ENCODE data around the gene ZBTB9.
"Not testable (repeated sequence)": the region's sequence is repeated elsewhere in the genome, so short reads cannot be mapped to it uniquely, and the experiment has no call there.

Gene ZBTB9

GRCh38 chr6:33453393-33454008 lies 875 bp upstream of the ZBTB9 start:
- DNase-seq = no peak

GRCh38 chr6:33455051-33455450 lies 675 bp downstream of the ZBTB9 start:
- no peak for DNase-seq

GRCh38 chr6:33456156-33456555 lies 1.8 kb downstream of the ZBTB9 start:
- DNase-seq = no peak

- DNase-seq = no peak
These were observed 4.3 kb downstream of the ZBTB9 start for GRCh38 chr6:33458676-33459075.

GRCh38 chr6:33459226-33459625 lies 4.8 kb downstream of the ZBTB9 start:
- DNase-seq = no peak

GRCh38 chr6:33466075-33466735 lies 11.8 kb downstream of the ZBTB9 start:
- DNase-seq = no peak

- no peak for DNase-seq
These were observed 12.7 kb downstream of the ZBTB9 start for GRCh38 chr6:33467091-33467490.

GRCh38 chr6:33469661-33470060 lies 15.3 kb downstream of the ZBTB9 start:
- no peak for DNase-seq

GRCh38 chr6:33477864-33478263 lies 23.5 kb downstream of the ZBTB9 start:
- DNase-seq = no peak

GRCh38 chr6:33481192-33481591 lies 26.8 kb downstream of the ZBTB9 start:
- no peak for DNase-seq

GRCh38 chr6:33482620-33483019 lies 28.2 kb downstream of the ZBTB9 start:
- DNase-seq = not testable (repeated sequence)

- DNase-seq = no peak
These were observed 29.3 kb downstream of the ZBTB9 start for GRCh38 chr6:33483678-33484077.

GRCh38 chr6:33484673-33485262 lies 30.4 kb downstream of the ZBTB9 start:
- not testable (repeated sequence) for DNase-seq

GRCh38 chr6:33485680-33486079 lies 31.3 kb downstream of the ZBTB9 start:
- not testable (repeated sequence) for DNase-seq

- no peak for DNase-seq
These were observed 34.0 kb downstream of the ZBTB9 start for GRCh38 chr6:33488339-33488738.

- DNase-seq = no peak
These were observed 35.8 kb downstream of the ZBTB9 start for GRCh38 chr6:33490198-33490597.

GRCh38 chr6:33490621-33491020 lies 36.2 kb downstream of the ZBTB9 start:
- DNase-seq = no peak

GRCh38 chr6:33492093-33492492 lies 37.7 kb downstream of the ZBTB9 start:
- DNase-seq = no peak

- DNase-seq = no peak
These were observed 42.8 kb downstream of the ZBTB9 start for GRCh38 chr6:33497157-33497556.

GRCh38 chr6:33502486-33502885 lies 48.1 kb downstream of the ZBTB9 start:
- DNase-seq = no peak

GRCh38 chr6:33504486-33504885 lies 50.1 kb downstream of the ZBTB9 start:
- DNase-seq = no peak

- no peak for DNase-seq
These were observed 51.4 kb downstream of the ZBTB9 start for GRCh38 chr6:33505548-33506370.
